ENCODE results near the gene HOXB7.
A peak's percentile ranks its signal among the peaks of the same experiment; 100 is the strongest.

Gene HOXB7

GRCh38 chr17:48610282-48611211, at the start of gene HOXB7:
HOXB7 (minus strand) TSS chr17:48611017; CDS start chr17:48610918, 99 bp downstream.
- CTCF ChIA-PET, result interaction anchor here (0.7 to 1.7 kb wide), 5 partner anchors 9 to 584 kb away, joined by 3 to 7 read pairs (median 5); no protein-coding TSS in a partner anchor
- peak; percentile 81 for DNase-seq (ENCODE audit: extremely low spot score)
- POLR2A ChIA-PET, result no interaction called here
- TF ChIP-seq CTCF (IDR thresholded peaks at IDR 0.05; ENCODE audit: control extremely low read depth, extremely low read depth, low read depth, missing control alignments), result no peak

GRCh38 chr17:48655913-48656312, 45.1 kb upstream of the HOXB7 start:
- CTCF ChIA-PET, result interaction anchor here (0.8 to 2.0 kb wide), 3 partner anchors 16 to 68 kb away, joined by 4 to 9 read pairs (median 5); no protein-coding TSS in a partner anchor
- no peak for DNase-seq (ENCODE audit: extremely low spot score)
- POLR2A ChIA-PET, result no interaction called here

GRCh38 chr17:48649741-48650140, 38.9 kb upstream of the HOXB7 start:
- no peak for DNase-seq (ENCODE audit: extremely low spot score)
- ChIA-PET POLR2A (no interaction called here), CTCF (interaction anchor here (1.2 to 5.6 kb wide), 3 partner anchors 9 to 22 kb away, joined by 4 to 25 read pairs (median 5); no protein-coding TSS in a partner anchor)
- TF ChIP-seq CTCF (IDR thresholded peaks at IDR 0.05; ENCODE audit: control extremely low read depth, extremely low read depth, low read depth, missing control alignments), result no peak

More at GRCh38 chr17:48655913-48656312, 45.1 kb upstream of the HOXB7 start:
- TF ChIP-seq CTCF (IDR thresholded peaks at IDR 0.05; ENCODE audit: control extremely low read depth, extremely low read depth, low read depth, missing control alignments), result no peak

- ChIA-PET CTCF (interaction anchor here (1.4 to 5.6 kb wide), 3 partner anchors 11 to 385 kb away, joined by 4 to 25 read pairs (median 4); no protein-coding TSS in a partner anchor), POLR2A (no interaction called here)
- DNase-seq (ENCODE audit: extremely low spot score), result no peak
- TF ChIP-seq CTCF (IDR thresholded peaks at IDR 0.05; ENCODE audit: control extremely low read depth, extremely low read depth, low read depth, missing control alignments), result no peak
Observed at GRCh38 chr17:48647963-48648245, 37.1 kb upstream of the HOXB7 start.

- TF ChIP-seq CTCF (IDR thresholded peaks at IDR 0.05; ENCODE audit: control extremely low read depth, extremely low read depth, low read depth, missing control alignments), result no peak
- ChIA-PET POLR2A (no interaction called here), CTCF (interaction anchor here (0.7 to 5.6 kb wide), 4 partner anchors 11 to 385 kb away, joined by 3 to 25 read pairs (median 4); no protein-coding TSS in a partner anchor)
- no peak for DNase-seq (ENCODE audit: extremely low spot score)
Observed at GRCh38 chr17:48647103-48647962, 36.5 kb upstream of the HOXB7 start.
